ENCODE results near the gene GALR3. TPM values are rescaled to one million over a fixed set of nuclear protein-coding genes. Genes with fewer than 3 reads are reported as not detected.

Gene GALR3
- total and polyA plus RNA-seq, 9 donors, result 0.09 to 0.14 (median 0.10) TPM; not detected in 6

DNA sequence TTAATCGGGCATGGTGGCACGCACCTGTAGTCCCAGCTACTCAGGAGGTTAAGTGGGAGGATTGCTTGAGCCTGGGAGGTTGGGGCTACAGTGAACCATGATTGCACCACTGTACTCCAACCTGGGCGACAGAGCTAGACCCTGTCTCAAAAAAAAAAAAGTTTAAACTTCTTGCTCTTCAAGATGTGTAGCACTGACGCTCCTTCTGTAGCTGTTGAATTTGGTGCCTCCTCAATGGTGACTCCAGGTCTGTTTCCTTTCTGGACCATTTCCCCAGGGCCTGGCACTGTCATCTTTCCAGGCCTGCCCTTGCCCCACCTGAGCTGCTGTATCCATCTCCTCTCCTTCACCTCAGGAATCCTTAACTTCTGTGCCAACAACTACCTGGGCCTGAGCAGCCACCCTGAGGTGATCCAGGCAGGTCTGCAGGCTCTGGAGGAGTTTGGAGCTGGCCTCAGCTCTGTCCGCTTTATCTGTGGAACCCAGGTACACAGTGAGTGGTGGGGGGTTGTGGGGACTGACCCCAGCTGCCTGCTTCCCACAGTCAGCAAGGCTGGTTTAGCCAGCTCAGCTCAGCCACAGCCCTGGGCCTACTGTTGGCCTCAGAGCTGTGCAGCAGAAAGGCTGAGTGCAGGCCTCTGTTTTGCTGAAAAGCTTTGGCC lies 13.4 kb upstream of the GALR3 start:
- Histone ChIP-seq H3K36me3 (ENCODE audit: control insufficient read depth, insufficient read depth, low read length) (peaks cover 14% of the 10 kb centered on the region), H3K9me3 (replicated peaks; ENCODE audit: control insufficient read depth, low read depth, low read length) (no peaks in the 10 kb centered on the region), H3K27me3 (ENCODE audit: control insufficient read depth, insufficient read depth, low read length) (peaks cover 2% of the 10 kb centered on the region), H3K4me3 (ENCODE audit: low read length) (no peak overlapping the region), H3K27ac (ENCODE audit: low read length) (no peak overlapping the region), H3K4me1 (ENCODE audit: control insufficient read depth, insufficient read depth, low read length) (peaks cover 28% of the 10 kb centered on the region)
- WGBS (ENCODE audit: insufficient coverage), result 70% methylated on average over 3 of the region's 5 CpGs
- no peak for DNase-seq

DNA sequence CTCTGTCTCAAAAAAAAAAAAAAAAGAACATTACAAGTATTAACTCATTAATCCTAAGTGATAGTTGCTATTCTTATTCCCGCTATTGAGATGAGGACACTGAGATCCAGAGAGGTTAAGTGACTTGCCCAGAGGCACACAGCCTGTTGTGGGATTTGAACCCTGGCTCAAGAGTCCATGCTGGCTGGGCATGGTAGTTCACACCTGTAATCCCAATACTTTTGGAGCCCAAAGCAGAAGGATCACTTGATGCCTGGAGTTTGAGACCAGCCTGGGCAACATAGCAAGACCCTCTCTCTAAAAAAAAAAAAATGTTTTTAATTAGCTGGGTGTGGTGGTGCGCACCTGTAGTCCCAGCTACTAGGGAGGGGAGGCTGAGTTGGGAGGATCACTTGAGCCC lies 11.3 kb upstream of the GALR3 start:
- Histone ChIP-seq H3K9me3 (replicated peaks; ENCODE audit: control insufficient read depth, low read depth, low read length) (no peaks in the 10 kb centered on the region), H3K4me3 (ENCODE audit: low read length) (no peak overlapping the region), H3K27ac (ENCODE audit: low read length) (no peak overlapping the region), H3K4me1 (ENCODE audit: control insufficient read depth, insufficient read depth, low read length) (peaks cover 19% of the 10 kb centered on the region), H3K27me3 (ENCODE audit: control insufficient read depth, insufficient read depth, low read length) (peaks cover 2% of the 10 kb centered on the region), H3K36me3 (ENCODE audit: control insufficient read depth, insufficient read depth, low read length) (peaks cover 25% of the 10 kb centered on the region)
- no CpG with 5 or more reads among the region's 2 CpGs for WGBS (ENCODE audit: insufficient coverage)
- no peak for DNase-seq

DNA sequence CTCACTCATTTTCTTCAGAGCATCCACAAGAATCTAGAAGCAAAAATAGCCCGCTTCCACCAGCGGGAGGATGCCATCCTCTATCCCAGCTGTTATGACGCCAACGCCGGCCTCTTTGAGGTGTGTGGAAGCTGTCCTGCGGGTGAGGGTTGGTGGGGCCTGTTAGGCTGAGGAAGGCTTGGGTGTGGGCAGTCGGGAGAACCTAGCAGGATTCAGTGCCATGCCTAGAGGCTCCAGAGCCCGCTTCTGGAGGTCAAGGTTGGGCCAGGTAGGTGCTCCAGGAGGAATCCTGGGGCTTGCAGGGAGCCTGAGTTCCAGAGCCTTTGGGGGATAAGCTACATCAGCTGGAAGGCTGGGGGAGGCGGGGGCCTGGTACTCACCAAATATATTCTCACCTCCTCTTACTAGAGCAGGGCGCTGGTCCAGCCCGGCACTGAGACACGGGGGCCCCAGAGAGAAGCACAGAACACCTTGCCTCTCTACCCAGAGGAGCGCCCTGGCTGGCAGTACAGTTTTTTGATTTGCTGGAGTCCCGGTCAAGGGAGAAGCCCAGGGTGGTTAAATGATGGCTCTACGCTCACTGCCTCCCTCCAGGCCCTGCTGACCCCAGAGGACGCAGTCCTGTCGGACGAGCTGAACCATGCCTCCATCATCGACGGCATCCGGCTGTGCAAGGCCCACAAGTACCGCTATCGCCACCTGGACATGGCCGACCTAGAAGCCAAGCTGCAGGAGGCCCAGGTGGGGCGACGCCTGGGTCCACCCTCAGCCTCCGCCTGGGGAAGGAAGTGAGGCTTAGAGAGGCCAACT lies 10.1 kb upstream of the GALR3 start:
- H3K36me3 ChIP-seq (ENCODE audit: control insufficient read depth, insufficient read depth, low read length), result peaks cover 25% of the 10 kb centered on the region
- peaks cover 3% of the 10 kb centered on the region for H3K27me3 ChIP-seq (ENCODE audit: control insufficient read depth, insufficient read depth, low read length)
- no peak overlapping the region for H3K27ac ChIP-seq (ENCODE audit: low read length)
- H3K9me3 ChIP-seq (replicated peaks; ENCODE audit: control insufficient read depth, low read depth, low read length), result no peaks in the 10 kb centered on the region
- H3K4me1 ChIP-seq (ENCODE audit: control insufficient read depth, insufficient read depth, low read length), result peaks cover 21% of the 10 kb centered on the region
- no peak for DNase-seq
- WGBS (ENCODE audit: insufficient coverage), result 88% methylated on average over 21 of the region's 27 CpGs
- no peak overlapping the region for H3K4me3 ChIP-seq (ENCODE audit: low read length)

DNA sequence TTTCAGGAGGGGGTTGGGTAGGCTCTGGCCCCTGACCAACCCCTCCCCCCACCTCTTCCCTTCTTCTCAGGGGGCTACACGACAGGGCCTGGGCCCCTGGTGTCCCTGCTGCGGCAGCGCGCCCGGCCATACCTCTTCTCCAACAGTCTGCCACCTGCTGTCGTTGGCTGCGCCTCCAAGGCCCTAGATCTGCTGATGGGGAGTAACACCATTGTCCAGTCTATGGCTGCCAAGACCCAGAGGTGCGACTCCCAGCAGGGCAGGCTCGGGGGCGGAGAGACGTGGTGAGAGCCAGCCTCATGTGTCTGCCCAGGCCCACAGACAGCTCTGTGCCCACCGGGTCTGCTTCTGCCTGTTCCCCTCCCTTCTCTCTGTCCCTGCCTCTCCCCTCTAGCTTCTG lies 7.6 kb upstream of the GALR3 start:
- Histone ChIP-seq H3K27me3 (ENCODE audit: control insufficient read depth, insufficient read depth, low read length) (peaks cover 23% of the 10 kb centered on the region), H3K36me3 (ENCODE audit: control insufficient read depth, insufficient read depth, low read length) (peaks cover 18% of the 10 kb centered on the region), H3K4me1 (ENCODE audit: control insufficient read depth, insufficient read depth, low read length) (peaks cover 18% of the 10 kb centered on the region), H3K4me3 (ENCODE audit: low read length) (no peak overlapping the region), H3K9me3 (replicated peaks; ENCODE audit: control insufficient read depth, low read depth, low read length) (no peaks in the 10 kb centered on the region), H3K27ac (ENCODE audit: low read length) (no peak overlapping the region)
- WGBS (ENCODE audit: insufficient coverage), result 84% methylated on average over 12 of the region's 12 CpGs
- no peak for DNase-seq

DNA sequence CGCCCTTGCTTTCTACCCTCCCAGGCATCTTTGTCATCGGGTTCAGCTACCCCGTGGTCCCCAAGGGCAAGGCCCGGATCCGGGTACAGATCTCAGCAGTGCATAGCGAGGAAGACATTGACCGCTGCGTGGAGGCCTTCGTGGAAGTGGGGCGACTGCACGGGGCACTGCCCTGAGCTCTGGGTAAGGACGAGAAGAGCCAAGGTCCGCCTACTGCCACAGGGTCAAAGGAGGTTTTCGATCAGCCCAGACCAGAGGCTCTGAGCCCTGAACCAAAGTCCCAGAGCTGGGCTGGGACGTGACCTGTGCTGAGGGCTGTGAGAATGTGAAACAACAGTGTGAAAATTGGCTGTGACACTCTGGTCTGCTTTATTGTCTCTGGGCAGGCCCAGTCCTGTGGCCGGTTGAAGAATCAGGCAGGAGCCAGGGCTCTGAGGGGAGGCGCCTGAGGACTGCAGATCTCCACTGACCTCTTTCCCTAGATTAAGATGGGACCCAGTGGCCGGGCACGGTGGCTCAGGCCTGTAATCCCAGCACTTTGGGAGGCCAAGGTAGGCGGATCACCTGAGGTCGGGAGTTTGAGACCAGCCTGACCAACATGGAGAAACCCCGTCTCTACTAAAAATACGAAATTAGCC lies 6.5 kb upstream of the GALR3 start:
- 95% methylated on average over 23 of the region's 23 CpGs for WGBS (ENCODE audit: insufficient coverage)
- Histone ChIP-seq H3K4me1 (ENCODE audit: control insufficient read depth, insufficient read depth, low read length) (peaks cover 18% of the 10 kb centered on the region), H3K27ac (ENCODE audit: low read length) (no peak overlapping the region), H3K36me3 (ENCODE audit: control insufficient read depth, insufficient read depth, low read length) (peaks cover 18% of the 10 kb centered on the region), H3K4me3 (ENCODE audit: low read length) (no peak overlapping the region), H3K27me3 (ENCODE audit: control insufficient read depth, insufficient read depth, low read length) (peaks cover 27% of the 10 kb centered on the region), H3K9me3 (replicated peaks; ENCODE audit: control insufficient read depth, low read depth, low read length) (no peaks in the 10 kb centered on the region)
- DNase-seq, result no peak

DNA sequence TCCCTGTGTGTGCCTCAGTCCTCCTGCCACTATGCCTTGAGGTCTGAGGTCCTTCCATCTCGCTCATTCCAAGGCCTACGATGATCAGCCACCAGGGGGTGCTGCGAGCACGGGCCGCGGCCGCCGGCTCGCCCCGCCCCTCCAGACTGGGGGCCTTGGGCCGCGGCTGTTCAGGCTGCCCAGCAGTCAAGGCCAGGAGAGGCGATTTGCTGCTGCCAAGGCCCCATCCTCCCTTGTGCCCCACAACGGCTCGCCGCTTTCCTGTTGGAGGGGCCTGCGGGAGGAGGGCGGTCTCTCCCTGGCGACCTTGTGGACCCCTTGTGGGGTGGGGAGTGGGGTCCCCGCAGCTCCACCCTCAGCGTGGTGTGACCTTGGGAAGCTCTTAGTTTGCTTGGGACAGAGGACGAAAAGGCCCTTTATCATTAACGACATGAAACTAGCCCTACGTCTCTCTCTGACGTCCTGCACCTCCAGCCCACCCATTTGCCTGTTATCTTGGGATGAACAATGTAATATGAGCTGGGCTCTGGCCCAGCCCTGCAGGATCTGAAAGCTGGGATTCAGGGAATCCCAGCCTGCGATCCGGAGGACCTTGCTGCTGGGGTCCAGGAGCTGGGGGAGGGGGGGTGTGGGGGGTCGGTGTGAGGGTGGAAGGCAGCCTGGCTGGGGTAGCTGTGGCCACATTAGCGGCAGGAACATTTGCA lies 5.3 kb upstream of the GALR3 start:
- H3K36me3 ChIP-seq (ENCODE audit: control insufficient read depth, insufficient read depth, low read length), result peaks cover 18% of the 10 kb centered on the region
- WGBS (ENCODE audit: insufficient coverage), result under 1% methylated on average over 13 of the region's 29 CpGs
- H3K27ac ChIP-seq (ENCODE audit: low read length), result peak overlapping the region; percentile 67
- H3K9me3 ChIP-seq (replicated peaks; ENCODE audit: control insufficient read depth, low read depth, low read length), result no peaks in the 10 kb centered on the region
- H3K27me3 ChIP-seq (ENCODE audit: control insufficient read depth, insufficient read depth, low read length), result peaks cover 39% of the 10 kb centered on the region
- peaks cover 18% of the 10 kb centered on the region for H3K4me1 ChIP-seq (ENCODE audit: control insufficient read depth, insufficient read depth, low read length)
- peak; percentile 88 for DNase-seq
- H3K4me3 ChIP-seq (ENCODE audit: low read length), result peak overlapping the region; percentile 42

DNA sequence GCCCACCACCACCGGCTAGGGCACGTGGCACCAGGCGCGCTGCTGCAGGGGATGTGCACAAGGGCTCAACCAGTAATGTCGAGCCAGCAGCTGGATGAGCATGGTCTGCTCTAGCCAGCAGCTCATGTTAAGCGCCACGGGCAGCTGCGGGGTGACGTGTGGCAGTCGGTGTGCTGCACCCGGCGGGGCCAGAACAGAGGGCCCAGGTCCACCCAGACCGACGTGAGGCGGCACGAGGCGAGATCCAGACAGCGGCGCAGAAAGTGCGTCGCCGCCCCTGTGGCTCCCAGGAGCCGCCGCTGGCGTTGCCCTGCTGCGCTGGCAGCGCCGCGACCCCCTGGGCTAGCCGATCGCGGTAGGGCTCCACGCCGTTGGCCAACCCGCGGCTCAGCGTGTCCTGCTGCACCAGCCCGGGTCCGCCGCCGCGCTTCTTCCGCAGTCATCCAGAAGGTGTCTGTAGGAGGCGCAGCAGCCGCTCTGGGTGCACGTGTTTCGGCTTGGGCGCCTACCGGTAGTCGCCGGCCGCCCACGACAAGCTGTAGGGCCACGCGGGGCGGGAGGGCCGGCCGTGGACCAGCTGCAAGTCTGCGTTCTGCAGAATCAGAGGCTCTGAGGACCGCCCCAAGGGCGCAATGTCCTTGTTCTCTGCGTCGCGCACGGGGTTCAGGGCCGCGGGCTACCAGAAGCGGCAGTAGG lies 4.6 kb upstream of the GALR3 start:
- peak; percentile 63 for DNase-seq
- Histone ChIP-seq H3K36me3 (ENCODE audit: control insufficient read depth, insufficient read depth, low read length) (peaks cover 18% of the 10 kb centered on the region), H3K27ac (ENCODE audit: low read length) (no peak overlapping the region), H3K27me3 (ENCODE audit: control insufficient read depth, insufficient read depth, low read length) (peaks cover 46% of the 10 kb centered on the region), H3K4me3 (ENCODE audit: low read length) (peak overlapping the region; percentile 23), H3K4me1 (ENCODE audit: control insufficient read depth, insufficient read depth, low read length) (peaks cover 21% of the 10 kb centered on the region), H3K9me3 (replicated peaks; ENCODE audit: control insufficient read depth, low read depth, low read length) (no peaks in the 10 kb centered on the region)
- 2% methylated on average over 66 of the region's 68 CpGs for WGBS (ENCODE audit: insufficient coverage)

DNA sequence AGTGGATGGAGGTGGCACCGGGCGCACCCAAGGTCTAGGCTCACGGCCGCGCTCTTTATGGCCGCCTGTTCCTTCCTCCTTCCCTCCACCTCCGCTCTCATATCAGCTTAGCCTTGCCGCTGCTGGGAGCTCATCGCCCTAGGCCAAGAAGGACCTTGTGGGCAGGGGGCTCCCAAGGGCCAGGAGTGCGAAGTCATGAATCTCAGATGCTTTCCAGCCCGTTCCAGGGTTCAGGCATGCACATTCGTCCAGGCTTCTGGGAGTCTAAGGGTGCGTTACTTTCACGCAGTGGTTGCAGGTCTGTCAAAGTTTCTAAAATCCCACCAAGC lies 4.1 kb upstream of the GALR3 start:
- Histone ChIP-seq H3K27ac (ENCODE audit: low read length) (no peak overlapping the region), H3K4me3 (ENCODE audit: low read length) (no peak overlapping the region), H3K4me1 (ENCODE audit: control insufficient read depth, insufficient read depth, low read length) (peaks cover 22% of the 10 kb centered on the region), H3K9me3 (replicated peaks; ENCODE audit: control insufficient read depth, low read depth, low read length) (no peaks in the 10 kb centered on the region), H3K36me3 (ENCODE audit: control insufficient read depth, insufficient read depth, low read length) (peaks cover 15% of the 10 kb centered on the region), H3K27me3 (ENCODE audit: control insufficient read depth, insufficient read depth, low read length) (peaks cover 51% of the 10 kb centered on the region)
- WGBS (ENCODE audit: insufficient coverage), result 17% methylated on average over 10 of the region's 14 CpGs
- DNase-seq, result no peak

DNA sequence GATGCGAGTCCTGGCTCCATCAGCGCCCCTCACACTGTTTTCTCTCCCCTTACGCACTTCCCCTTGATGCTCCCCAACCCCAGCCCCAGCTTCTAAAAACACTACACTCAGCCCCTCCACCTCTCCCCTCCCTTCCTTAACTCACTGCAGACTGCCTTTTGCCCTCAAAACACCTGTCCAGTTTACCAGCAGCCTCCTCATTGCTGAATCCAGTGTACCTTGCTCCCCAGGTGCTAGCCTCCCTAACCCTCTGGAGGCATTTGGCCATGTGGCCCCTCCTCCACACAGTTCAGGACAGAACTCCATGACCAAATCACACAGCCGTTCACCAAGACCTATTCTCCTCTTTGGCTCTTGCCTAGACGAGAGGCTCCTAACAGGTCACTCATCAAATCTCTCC lies 2.8 kb upstream of the GALR3 start:
- Histone ChIP-seq H3K4me1 (ENCODE audit: control insufficient read depth, insufficient read depth, low read length) (peaks cover 25% of the 10 kb centered on the region), H3K27ac (ENCODE audit: low read length) (no peak overlapping the region), H3K9me3 (replicated peaks; ENCODE audit: control insufficient read depth, low read depth, low read length) (no peaks in the 10 kb centered on the region), H3K27me3 (ENCODE audit: control insufficient read depth, insufficient read depth, low read length) (peaks cover 55% of the 10 kb centered on the region), H3K4me3 (ENCODE audit: low read length) (no peak overlapping the region), H3K36me3 (ENCODE audit: control insufficient read depth, insufficient read depth, low read length) (peaks cover 7% of the 10 kb centered on the region)
- WGBS (ENCODE audit: insufficient coverage), result 88% methylated on average over 5 of the region's 5 CpGs
- no peak for DNase-seq

Measured in muscle of leg (tissue), 11 donors.